ENCODE measurements around the gene ACAP3.

The ACAP3 gene

GRCh38 chr1:1275836-1276235, 31.9 kb downstream of the ACAP3 start:
- H3K9me3 ChIP-seq (ENCODE audit: severe bottlenecking) = no peaks in the 10 kb centered on the region
- H3K27me3 ChIP-seq (ENCODE audit: insufficient read depth, low read depth, severe bottlenecking) = no peaks in the 10 kb centered on the region
- H3K27ac ChIP-seq = peak overlapping the region; percentile 97
- H3K4me3 ChIP-seq (ENCODE audit: low read depth, low read length) = no peak overlapping the region
- TF ChIP-seq, protein P1, sequence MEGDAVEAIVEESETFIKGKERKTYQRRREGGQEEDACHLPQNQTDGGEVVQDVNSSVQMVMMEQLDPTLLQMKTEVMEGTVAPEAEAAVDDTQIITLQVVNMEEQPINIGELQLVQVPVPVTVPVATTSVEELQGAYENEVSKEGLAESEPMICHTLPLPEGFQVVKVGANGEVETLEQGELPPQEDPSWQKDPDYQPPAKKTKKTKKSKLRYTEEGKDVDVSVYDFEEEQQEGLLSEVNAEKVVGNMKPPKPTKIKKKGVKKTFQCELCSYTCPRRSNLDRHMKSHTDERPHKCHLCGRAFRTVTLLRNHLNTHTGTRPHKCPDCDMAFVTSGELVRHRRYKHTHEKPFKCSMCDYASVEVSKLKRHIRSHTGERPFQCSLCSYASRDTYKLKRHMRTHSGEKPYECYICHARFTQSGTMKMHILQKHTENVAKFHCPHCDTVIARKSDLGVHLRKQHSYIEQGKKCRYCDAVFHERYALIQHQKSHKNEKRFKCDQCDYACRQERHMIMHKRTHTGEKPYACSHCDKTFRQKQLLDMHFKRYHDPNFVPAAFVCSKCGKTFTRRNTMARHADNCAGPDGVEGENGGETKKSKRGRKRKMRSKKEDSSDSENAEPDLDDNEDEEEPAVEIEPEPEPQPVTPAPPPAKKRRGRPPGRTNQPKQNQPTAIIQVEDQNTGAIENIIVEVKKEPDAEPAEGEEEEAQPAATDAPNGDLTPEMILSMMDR (IDR thresholded peaks at IDR 0.05; ENCODE audit: low read depth, low read length) = no peak
- peaks cover 16% of the 10 kb centered on the region for H3K36me3 ChIP-seq
- no peak for DNase-seq

DNA sequence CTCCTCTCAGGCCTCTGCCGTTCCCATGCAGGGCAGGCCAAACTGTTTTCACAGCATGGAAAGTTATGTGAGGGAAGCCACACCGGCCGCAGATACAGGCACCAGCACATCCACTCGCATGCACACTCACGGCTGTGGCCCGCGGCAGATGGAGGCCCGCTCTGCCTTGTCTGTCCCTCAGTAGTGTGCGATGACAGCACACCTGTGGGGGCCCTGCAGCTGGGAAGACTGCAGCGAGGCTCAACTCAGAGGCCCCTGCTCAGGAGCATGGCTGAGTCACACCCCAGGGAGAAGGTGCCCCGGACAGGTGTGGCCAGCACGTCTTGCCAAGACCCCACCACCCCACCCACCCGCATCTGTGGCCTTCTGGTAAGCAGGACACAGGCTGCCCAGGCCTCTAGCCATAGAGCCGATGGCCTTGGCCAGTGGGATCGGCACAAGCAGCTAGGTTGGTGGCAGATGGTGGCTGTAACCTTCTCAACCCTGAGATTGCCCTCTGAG, 32.7 kb downstream of the ACAP3 start:
- Histone ChIP-seq H3K36me3 (peaks cover 19% of the 10 kb centered on the region), H3K4me3 (ENCODE audit: low read depth, low read length) (peak overlapping the region; percentile 77; the same call in 1 of the 2 replicates), H3K9me3 (ENCODE audit: severe bottlenecking) (no peaks in the 10 kb centered on the region), H3K27ac (peak overlapping the region; percentile 97), H3K27me3 (ENCODE audit: insufficient read depth, low read depth, severe bottlenecking) (no peaks in the 10 kb centered on the region)
- peak; percentile 62 for DNase-seq
- TF ChIP-seq, protein P1 (IDR thresholded peaks at IDR 0.05; ENCODE audit: low read depth, low read length) = no peak

- H3K27me3 ChIP-seq (ENCODE audit: insufficient read depth, low read depth, severe bottlenecking) = no peaks in the 10 kb centered on the region
- DNase-seq = no peak
- H3K9me3 ChIP-seq (ENCODE audit: severe bottlenecking) = no peaks in the 10 kb centered on the region
- peaks cover 24% of the 10 kb centered on the region for H3K36me3 ChIP-seq
- peak overlapping the region; percentile 77 for H3K4me3 ChIP-seq (ENCODE audit: low read depth, low read length)
- TF ChIP-seq, protein P1 (IDR thresholded peaks at IDR 0.05; ENCODE audit: low read depth, low read length) = no peak
- H3K27ac ChIP-seq = peak overlapping the region; percentile 97
These were observed 33.3 kb downstream of the ACAP3 start for GRCh38 chr1:1274299-1274930.

- peak; percentile 93 for DNase-seq
- Histone ChIP-seq H3K9me3 (ENCODE audit: severe bottlenecking) (no peaks in the 10 kb centered on the region), H3K27ac (peak within 1 kb of the TSS; percentile 97), H3K36me3 (peaks cover 25% of the 10 kb centered on the region), H3K27me3 (ENCODE audit: insufficient read depth, low read depth, severe bottlenecking) (no peaks in the 10 kb centered on the region), H3K4me3 (ENCODE audit: low read depth, low read length) (peak within 1 kb of the TSS; percentile 77)
- TF ChIP-seq, protein P1 (IDR thresholded peaks at IDR 0.05; ENCODE audit: low read depth, low read length) = no peak
These were observed 34.0 kb downstream of the ACAP3 start, which contains the start of gene UBE2J2 for GRCh38 chr1:1273512-1274298. Gene UBE2J2, minus strand, starts transcription at chr1:1273854. Its CDS starts 5,862 bp downstream, at chr1:1267992.

GRCh38 chr1:1273209-1273511, 34.6 kb downstream of the ACAP3 start:
- Histone ChIP-seq H3K36me3 (peaks cover 31% of the 10 kb centered on the region), H3K4me3 (ENCODE audit: low read depth, low read length) (peak overlapping the region; percentile 77), H3K27me3 (ENCODE audit: insufficient read depth, low read depth, severe bottlenecking) (no peaks in the 10 kb centered on the region), H3K27ac (peak overlapping the region; percentile 97), H3K9me3 (ENCODE audit: severe bottlenecking) (no peaks in the 10 kb centered on the region)
- no peak for DNase-seq
- TF ChIP-seq, protein P1 (IDR thresholded peaks at IDR 0.05; ENCODE audit: low read depth, low read length) = no peak
